H1 (cell line): ENCODE results near the gene SPN. TPM values are rescaled to one million over a fixed set of nuclear protein-coding genes. Genes with fewer than 3 reads are reported as not detected.

ENCODE experiments used
- BACH1 ChIP-seq: IDR thresholded peaks from 2 replicates; pipeline ENCODE4 v1.6.1; 2012; ENCODE audit warnings: low read length, improper control_type of control experiment
- BRCA1 ChIP-seq: IDR thresholded peaks from 2 replicates; pipeline ENCODE4 v1.6.1; 2012; ENCODE audit warnings: low read depth, low read length, improper control_type of control experiment
- CBX8 ChIP-seq: fragments of 300-800, 300-1000 bp; sonication (generic); IDR thresholded peaks from 2 replicates; pipeline ENCODE4 v1.7.1; 2016; ENCODE audit warnings: low read depth, low read length, borderline replicate concordance
- CHD1 ChIP-seq: IDR thresholded peaks from 2 replicates; pipeline ENCODE4 v1.6.1; 2012; ENCODE audit warnings: low read depth, low read length, improper control_type of control experiment
- CHD2 ChIP-seq: IDR thresholded peaks from 2 replicates; pipeline ENCODE4 v1.6.1; 2012; ENCODE audit warnings: low read length, improper control_type of control experiment
- JUN ChIP-seq: IDR thresholded peaks from 2 replicates; pipeline ENCODE4 v1.6.1; 2011; ENCODE audit warnings: low read depth, mild to moderate bottlenecking, improper control_type of control experiment, low read length
- PHF8 ChIP-seq: fragments of 200-600 bp; sonication (generic); conservative IDR thresholded peaks from 2 replicates; pipeline ENCODE4 v1.7.1; 2012; ENCODE audit warnings: low read depth, mild to moderate bottlenecking, inconsistent platforms, low read length, moderate library complexity
- POLR2A ChIP-seq, 2 experiments: IDR thresholded peaks; 1 replicate in 1 of 2; 2 replicates in 1 of 2; pipeline ENCODE4 v1.6.1; 2011; ENCODE audit warnings: low read depth in 2 of 2, low read length in 2 of 2, mild to moderate bottlenecking in 2 of 2; ENCODE audit errors: control extremely low read depth in 1 of 2
- POU5F1 ChIP-seq: IDR thresholded peaks from 2 replicates; pipeline ENCODE4 v1.6.1; 2011; ENCODE audit warnings: low read depth, mild to moderate bottlenecking, low read length, moderate library complexity
- RAD21 ChIP-seq, 2 experiments: IDR thresholded peaks in 1 of 2; conservative IDR thresholded peaks in 1 of 2; 2 replicates each; pipeline ENCODE4 v1.6.1; 2011; ENCODE audit warnings: low read depth in 2 of 2, low read length in 2 of 2, improper control_type of control experiment in 1 of 2, inconsistent platforms in 1 of 2, mild to moderate bottlenecking in 1 of 2, moderate library complexity in 1 of 2
- RBBP5 ChIP-seq: IDR thresholded peaks from 2 replicates; pipeline ENCODE4 v1.7.1; 2012; ENCODE audit warnings: low read depth, mild to moderate bottlenecking, inconsistent platforms, low read length, moderate library complexity, borderline replicate concordance
- SP4 ChIP-seq: IDR thresholded peaks from 2 replicates; pipeline ENCODE4 v1.6.1; 2012; ENCODE audit warnings: low read length, inconsistent platforms
- TCF12 ChIP-seq: IDR thresholded peaks from 2 replicates; pipeline ENCODE4 v1.6.1; 2011; ENCODE audit warnings: low read depth, mild to moderate bottlenecking, low read length
- YY1 ChIP-seq: IDR thresholded peaks from 2 replicates; pipeline ENCODE4 v1.6.1; 2011; ENCODE audit warnings: low read depth, mild to moderate bottlenecking, low read length
- ZNF274 ChIP-seq: IDR thresholded peaks from 2 replicates; pipeline ENCODE4 v1.7.0; 2012; ENCODE audit warnings: low read length, borderline replicate concordance; ENCODE audit errors: extremely low read depth
- polyA plus RNA-seq, 7 experiments: library from polyadenylated mRNA; depleted of rRNA in 3 of 7; stranded (reverse) in 5 of 7; unstranded in 2 of 7; fragments of >200 nt in 5 of 7; fragments of 200-250 nt in 2 of 7; gene quantifications; 1 replicate in 5 of 7; 2 replicates in 1 of 7; 4 replicates in 1 of 7; pipeline versions ENCODE4 v1.2.1 to v1.2.3, GENCODE V29; 2011 to 2013; ENCODE audit warnings: missing spikeins in 2 of 7, mixed read lengths in 2 of 7
- total RNA-seq: library from RNA; stranded (reverse); fragmentation: NEBNext Ultra II Directional; extraction: Animal tissue kit (Norgen Biotek cat#: 25700); gene quantifications from 2 replicates; pipeline ENCODE4 v1.2.1, GENCODE V29; 2021
- TF ChIP-seq, protein P1 (sequence below): IDR thresholded peaks from 2 replicates; pipeline ENCODE4 v1.6.1; 2012; ENCODE audit warnings: low read length, inconsistent platforms

The SPN gene
- total and polyA plus RNA-seq, 2 of the 8 experiments (the other 6 are each of a cell fraction or from before 2014, with no cell fraction given), result 1.5 to 1.8 TPM

DNA sequence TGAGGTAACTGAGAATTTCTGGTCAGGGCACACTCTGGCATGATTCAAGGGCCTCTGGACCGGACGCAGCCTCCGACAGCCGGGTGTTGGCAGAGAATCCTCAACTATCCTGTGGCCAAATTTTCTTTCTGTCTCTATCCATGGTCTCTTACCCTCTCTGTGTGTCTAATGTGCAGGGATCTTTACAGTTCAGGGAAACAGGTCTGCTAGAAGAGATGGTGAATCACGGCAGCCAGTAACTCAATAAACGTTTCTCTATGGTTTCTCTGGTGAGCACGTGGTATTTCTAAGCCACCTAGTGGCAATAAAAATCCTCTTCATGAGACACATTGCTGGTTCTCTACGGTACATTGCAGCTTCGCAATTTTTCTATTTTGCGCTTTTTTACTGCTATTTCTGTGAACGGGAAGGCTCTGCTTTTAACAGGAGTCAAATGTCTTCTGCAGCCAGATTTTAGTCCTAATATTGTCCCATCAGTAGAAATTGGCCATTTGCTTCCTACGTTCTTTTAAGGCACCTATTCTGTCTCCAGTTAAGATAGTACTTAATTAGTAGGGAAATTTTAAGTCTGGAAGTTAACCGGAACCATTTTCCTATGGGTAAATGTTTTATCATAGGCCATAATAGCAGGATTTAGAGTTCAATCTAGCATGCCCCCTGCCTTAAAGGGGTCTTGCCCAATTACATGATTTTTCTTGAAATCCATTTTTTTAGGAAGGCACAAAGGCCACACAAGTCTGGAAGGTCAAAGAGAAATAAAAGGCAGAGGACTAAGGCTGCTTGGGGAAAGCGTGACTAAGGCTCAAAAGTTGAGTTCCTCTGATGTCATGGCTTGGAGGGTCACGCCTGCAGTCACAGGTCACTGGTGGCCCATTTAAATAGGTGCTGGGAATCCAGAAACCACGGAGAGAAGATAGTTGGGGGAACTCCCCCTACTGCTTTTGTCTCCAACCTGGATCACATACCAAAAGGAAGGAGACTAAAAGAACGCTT, 47.5 kb downstream of the SPN start (continued):
- TF ChIP-seq ZNF274 (no peak), TCF12 (no peak), JUN (no peak), POU5F1 (no peak), PHF8 (peak; percentile 45; the same call in 1 of the 2 replicates), POLR2A (IDR thresholded peaks at IDR 0.05; ENCODE audit: control extremely low read depth in 1 of 2, low read depth in 2 of 2, low read length in 2 of 2) (peak; percentile 5 to 71), RAD21 (IDR thresholded peaks at IDR 0.05 in 1 of 2, conservative IDR thresholded peaks at IDR 0.05 in 1 of 2; ENCODE audit: low read depth in 2 of 2, low read length in 2 of 2) (0 out of 4 replicates have a peak, but pooled peaks of 1 of the 2 experiments have one; percentile 24), CHD2 (no peak), RBBP5 (no peak), CBX8 (no peak), CHD1 (no peak; the same call in 1 of the 2 replicates), YY1 (peak; percentile 24; the same call in 1 of the 2 replicates), BACH1 (no peak), SP4 (no peak), BRCA1 (no peak)
- TF ChIP-seq, protein P1, sequence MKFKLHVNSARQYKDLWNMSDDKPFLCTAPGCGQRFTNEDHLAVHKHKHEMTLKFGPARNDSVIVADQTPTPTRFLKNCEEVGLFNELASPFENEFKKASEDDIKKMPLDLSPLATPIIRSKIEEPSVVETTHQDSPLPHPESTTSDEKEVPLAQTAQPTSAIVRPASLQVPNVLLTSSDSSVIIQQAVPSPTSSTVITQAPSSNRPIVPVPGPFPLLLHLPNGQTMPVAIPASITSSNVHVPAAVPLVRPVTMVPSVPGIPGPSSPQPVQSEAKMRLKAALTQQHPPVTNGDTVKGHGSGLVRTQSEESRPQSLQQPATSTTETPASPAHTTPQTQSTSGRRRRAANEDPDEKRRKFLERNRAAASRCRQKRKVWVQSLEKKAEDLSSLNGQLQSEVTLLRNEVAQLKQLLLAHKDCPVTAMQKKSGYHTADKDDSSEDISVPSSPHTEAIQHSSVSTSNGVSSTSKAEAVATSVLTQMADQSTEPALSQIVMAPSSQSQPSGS, result no peak
